Stomach smooth muscle (tissue), 2 donors: ENCODE data around the gene FAM163B.

Source experiments
- H3K27ac ChIP-seq: one replicate; pipeline ENCODE4 v1.7.0; 2013; ENCODE audit warnings: mild to moderate bottlenecking, low read length, inconsistent platforms
- H3K27me3 ChIP-seq, 2 donors: one replicate each; pipeline ENCODE4 v1.7.0; 2013; ENCODE audit warnings: low read length in 2 of 2; ENCODE audit not compliant: insufficient read depth in 2 of 2, control insufficient read depth in 1 of 2
- H3K36me3 ChIP-seq, 2 donors: one replicate each; pipeline ENCODE4 v1.7.0; 2013; ENCODE audit warnings: low read length in 2 of 2; ENCODE audit not compliant: control insufficient read depth in 2 of 2, insufficient read depth in 2 of 2
- H3K4me1 ChIP-seq: one replicate; pipeline ENCODE4 v1.7.0; 2013; ENCODE audit warnings: low read length; ENCODE audit not compliant: control insufficient read depth, insufficient read depth
- H3K4me3 ChIP-seq, 2 donors: one replicate each; pipeline ENCODE4 v1.7.0; 2013; ENCODE audit warnings: low read length in 2 of 2
- H3K9ac ChIP-seq, 2 donors: one replicate each; pipeline ENCODE4 v1.7.0; 2013; ENCODE audit warnings: low read length in 2 of 2, mild to moderate bottlenecking in 1 of 2
- H3K9me3 ChIP-seq, 2 donors: one replicate each; pipeline ENCODE4 v1.7.0; 2013; ENCODE audit warnings: low read length in 2 of 2; ENCODE audit not compliant: control insufficient read depth in 2 of 2
- donor health status: healthy.
- donor health status: Pancreatic carcinoma.

FAM163B gene

GRCh38 chr9:133609311-133610098 lies at the start of gene FAM163B:
Gene FAM163B (minus strand): TSS chr9:133609389. CDS start chr9:133580223, 29,166 bp downstream.
- Histone ChIP-seq H3K27me3 (peaks cover 66 to 72% of the 10 kb centered on the region in 2 donors), H3K36me3 (no peaks in the 10 kb centered on the region), H3K9ac (no peak within 1 kb of the TSS), H3K4me3 (no peak within 1 kb of the TSS), H3K4me1 (no peaks in the 10 kb centered on the region), H3K27ac (no peak within 1 kb of the TSS), H3K9me3 (no peaks in the 10 kb centered on the region)

GRCh38 chr9:133657120-133657661 lies 48.0 kb upstream of the FAM163B start:
- Histone ChIP-seq H3K4me1 (peaks cover 16% of the 10 kb centered on the region), H3K9ac (no peak overlapping the region), H3K9me3 (no peaks in the 10 kb centered on the region), H3K27ac (no peak overlapping the region), H3K36me3 (no peaks in the 10 kb centered on the region), H3K4me3 (no peak overlapping the region), H3K27me3 (peaks cover 38 to 54% of the 10 kb centered on the region in 2 donors)

GRCh38 chr9:133656211-133657119 lies 47.3 kb upstream of the FAM163B start:
- Histone ChIP-seq H3K9ac (no peak overlapping the region), H3K36me3 (no peaks in the 10 kb centered on the region), H3K27me3 (peaks cover 42 to 50% of the 10 kb centered on the region in 2 donors), H3K4me3 (no peak overlapping the region), H3K27ac (no peak overlapping the region), H3K4me1 (peaks cover 16% of the 10 kb centered on the region), H3K9me3 (no peaks in the 10 kb centered on the region)

GRCh38 chr9:133655701-133656100 lies 46.5 kb upstream of the FAM163B start:
- Histone ChIP-seq H3K9ac (no peak overlapping the region), H3K9me3 (no peaks in the 10 kb centered on the region), H3K27me3 (peaks cover 42 to 54% of the 10 kb centered on the region in 2 donors), H3K27ac (no peak overlapping the region), H3K36me3 (no peaks in the 10 kb centered on the region), H3K4me3 (no peak overlapping the region), H3K4me1 (peaks cover 16% of the 10 kb centered on the region)

GRCh38 chr9:133654736-133655657 lies 45.8 kb upstream of the FAM163B start:
- H3K4me3 ChIP-seq: no peak overlapping the region
- H3K36me3 ChIP-seq: no peaks in the 10 kb centered on the region
- peaks cover 42 to 48% of the 10 kb centered on the region in 2 donors for H3K27me3 ChIP-seq
- no peak overlapping the region for H3K9ac ChIP-seq
- no peak overlapping the region for H3K27ac ChIP-seq
- no peaks in the 10 kb centered on the region for H3K9me3 ChIP-seq
- peaks cover 16% of the 10 kb centered on the region for H3K4me1 ChIP-seq

GRCh38 chr9:133653638-133654037 lies 44.4 kb upstream of the FAM163B start:
- H3K36me3 ChIP-seq: no peaks in the 10 kb centered on the region
- H3K27ac ChIP-seq: no peak overlapping the region
- peaks cover 7% of the 10 kb centered on the region for H3K4me1 ChIP-seq
- no peak overlapping the region for H3K9ac ChIP-seq
- no peak overlapping the region for H3K4me3 ChIP-seq
- H3K27me3 ChIP-seq: peaks cover 44 to 46% of the 10 kb centered on the region in 2 donors
- no peaks in the 10 kb centered on the region for H3K9me3 ChIP-seq

- H3K36me3 ChIP-seq: no peaks in the 10 kb centered on the region
- H3K9me3 ChIP-seq: no peaks in the 10 kb centered on the region
- no peak overlapping the region for H3K4me3 ChIP-seq
- H3K27me3 ChIP-seq: peaks cover 19 to 32% of the 10 kb centered on the region in 2 donors
- H3K4me1 ChIP-seq: no peaks in the 10 kb centered on the region
- H3K27ac ChIP-seq: no peak overlapping the region
- H3K9ac ChIP-seq: no peak overlapping the region
These were observed 40.8 kb upstream of the FAM163B start for GRCh38 chr9:133650026-133650425.

- Histone ChIP-seq H3K4me3 (no peak overlapping the region), H3K27me3 (peaks cover 13 to 24% of the 10 kb centered on the region in 2 donors), H3K36me3 (no peaks in the 10 kb centered on the region), H3K27ac (no peak overlapping the region), H3K4me1 (no peaks in the 10 kb centered on the region), H3K9me3 (no peaks in the 10 kb centered on the region), H3K9ac (no peak overlapping the region)
These were observed 40.0 kb upstream of the FAM163B start for GRCh38 chr9:133649194-133649593.

GRCh38 chr9:133647765-133648469 lies 38.7 kb upstream of the FAM163B start:
- Histone ChIP-seq H3K27me3 (peaks cover 13 to 18% of the 10 kb centered on the region in 2 donors), H3K36me3 (no peaks in the 10 kb centered on the region), H3K4me3 (no peak overlapping the region), H3K27ac (no peak overlapping the region), H3K9me3 (no peaks in the 10 kb centered on the region), H3K4me1 (no peaks in the 10 kb centered on the region), H3K9ac (no peak overlapping the region)
